Activated CD4-positive, CD25-positive, alpha-beta regulatory T cell treated with anti-CD3 and anti-CD28 coated beads, Interleukin-2, amount 50 U/mL, for 24 hours (primary cell): ENCODE results near the gene C11orf58.

Experiments
- ATAC-seq, 2 donors: fragments of 150-1000 bp; cut with Tn5 transposase; one replicate each; pipeline ENCODE4 v1.10.0; 2021; ENCODE audit warnings: mild to moderate bottlenecking in 1 of 2, moderate library complexity in 1 of 2

The C11orf58 gene

DNA sequence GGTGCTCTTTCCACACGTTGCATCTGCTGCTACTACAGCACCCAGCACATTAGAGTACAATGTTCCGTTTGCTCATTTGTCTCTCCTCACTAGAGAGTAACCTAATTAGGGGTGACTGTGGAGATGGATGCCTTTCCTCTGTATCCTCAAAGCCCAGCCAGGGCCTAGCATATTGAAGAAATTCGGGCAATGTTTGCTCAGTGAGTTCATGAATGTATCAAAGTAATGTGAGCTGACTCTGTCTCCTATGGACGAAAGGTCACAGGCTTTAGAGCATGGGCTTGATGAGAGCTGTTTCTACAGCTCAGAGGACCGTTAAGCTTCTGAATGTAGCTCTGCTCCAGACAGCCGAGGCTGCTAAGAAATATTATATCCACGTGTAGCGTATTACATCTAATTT lies 67.5 kb downstream of the C11orf58 start:
- ATAC-seq = no peak

DNA sequence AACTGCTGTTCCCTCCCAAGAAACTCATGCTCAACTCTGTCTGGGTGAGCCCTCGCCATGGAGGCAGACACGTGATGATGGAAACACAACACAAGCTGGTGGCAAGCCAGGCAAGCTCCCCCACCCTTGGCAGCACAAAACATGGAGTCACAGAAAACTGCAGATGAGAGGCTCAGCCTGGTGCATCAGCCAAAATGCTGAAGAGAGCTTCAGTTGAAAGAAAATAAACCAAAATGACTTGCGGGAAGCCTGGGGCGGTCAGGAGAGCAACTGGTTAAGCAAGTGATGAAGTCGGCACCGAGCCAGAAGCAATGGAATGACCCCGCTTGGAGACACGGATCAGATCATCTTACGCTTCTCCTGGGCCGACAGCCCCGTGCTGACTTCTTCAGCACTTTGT lies 68.3 kb downstream of the C11orf58 start:
- ATAC-seq = no peak

- ATAC-seq = no peak
Measured at GRCh38 chr11:16807306-16807705, 68.9 kb downstream of the C11orf58 start.
